HepG2 (cell line): ENCODE data around the gene VPS4A. TPM values are rescaled to one million over a fixed set of nuclear protein-coding genes. Genes with fewer than 3 reads are reported as not detected.

Source experiments
- NCOA2 ChIP-seq: sonication (generic); formaldehyde crosslinking; IDR thresholded peaks from 2 replicates; pipeline ENCODE4 v1.8.0; 2022; ENCODE audit warnings: inconsistent platforms
- NFKB2 ChIP-seq: sonication (generic); formaldehyde crosslinking; IDR thresholded peaks from 2 replicates; pipeline ENCODE4 v1.4.0; 2020; ENCODE audit warnings: missing genetic modification reagents, borderline replicate concordance
- REXO4 ChIP-seq: sonication (generic); formaldehyde crosslinking; IDR thresholded peaks from 2 replicates; pipeline ENCODE4 v1.8.0; 2022; ENCODE audit warnings: missing genetic modification reagents, mild to moderate bottlenecking, borderline replicate concordance
- SALL2 ChIP-seq: sonication (generic); formaldehyde crosslinking; IDR thresholded peaks from 2 replicates; pipeline ENCODE4 v1.8.1; 2023; ENCODE audit warnings: mild to moderate bottlenecking, missing genetic modification reagents, inconsistent platforms
- SMAD1 ChIP-seq: sonication (generic); formaldehyde crosslinking; IDR thresholded peaks from 2 replicates; pipeline ENCODE4 v1.4.0; 2020; ENCODE audit warnings: missing genetic modification reagents, low read depth, mild to moderate bottlenecking, borderline replicate concordance
- TBP ChIP-seq: sonication (generic); formaldehyde crosslinking; IDR thresholded peaks from 2 replicates; pipeline ENCODE4 v1.5.0; 2020; ENCODE audit warnings: missing genetic modification reagents
- ZIK1 ChIP-seq: sonication (generic); formaldehyde crosslinking; IDR thresholded peaks from 2 replicates; pipeline ENCODE4 v1.5.0; 2020; ENCODE audit warnings: mild to moderate bottlenecking, low read depth, missing genetic modification reagents, borderline replicate concordance
- ZNF264 ChIP-seq: sonication (generic); formaldehyde crosslinking; IDR thresholded peaks from 2 replicates; pipeline ENCODE4 v1.4.0; 2020; ENCODE audit warnings: missing genetic modification reagents
- ZNF407 ChIP-seq: sonication (generic); formaldehyde crosslinking; IDR thresholded peaks from one replicate; pipeline ENCODE4 v1.5.1; 2020; ENCODE audit warnings: mild to moderate bottlenecking, missing genetic modification reagents; ENCODE audit errors: not compliant biosample characterization
- ZNF556 ChIP-seq: sonication (generic); formaldehyde crosslinking; IDR thresholded peaks from 2 replicates; pipeline ENCODE4 v1.4.0; 2020; ENCODE audit warnings: mild to moderate bottlenecking, missing genetic modification reagents, borderline replicate concordance
- ZNF609 ChIP-seq: sonication (generic); formaldehyde crosslinking; IDR thresholded peaks from 2 replicates; pipeline ENCODE4 v1.4.0; 2020; ENCODE audit warnings: mild to moderate bottlenecking, missing genetic modification reagents, borderline replicate concordance
- ZNF652 ChIP-seq: IDR thresholded peaks from 2 replicates; pipeline ENCODE4 v1.6.1; 2016; ENCODE audit warnings: low read depth, borderline replicate concordance
- ZNF777 ChIP-seq: sonication (generic); formaldehyde crosslinking; IDR thresholded peaks from 2 replicates; pipeline ENCODE4 v1.4.0; 2020; ENCODE audit warnings: missing genetic modification reagents
- ZNF879 ChIP-seq: sonication (generic); formaldehyde crosslinking; IDR thresholded peaks from 2 replicates; pipeline ENCODE4 v1.8.1; 2023; ENCODE audit warnings: missing genetic modification reagents
- ZSCAN20 ChIP-seq: sonication (generic); formaldehyde crosslinking; IDR thresholded peaks from 2 replicates; pipeline ENCODE4 v1.4.0; 2020; ENCODE audit warnings: missing genetic modification reagents, mild to moderate bottlenecking, borderline replicate concordance
- polyA plus RNA-seq, 8 experiments: library from polyadenylated mRNA; depleted of rRNA in 3 of 8; stranded (reverse) in 7 of 8; unstranded in 1 of 8; fragments of >200 nt; fragmentation: Illumina TruSeq in 4 of 8; extraction: Trizol in 4 of 8; gene quantifications; 2 replicates each; pipeline versions ENCODE4 v1.2.1 to v1.2.3, GENCODE V29; 2011 to 2016; ENCODE audit warnings: low read depth in 4 of 8, missing spikeins in 1 of 8, mixed read lengths in 1 of 8; ENCODE audit not compliant: insufficient read depth in 1 of 8
- total RNA-seq, 5 experiments: library from RNA; depleted of rRNA; stranded (reverse); fragments of >200 nt; fragmentation: Illumina TruSeq; extraction: Trizol; gene quantifications; 2 replicates each; pipeline ENCODE4 v1.2.3, GENCODE V29; 2016; ENCODE audit warnings: low read depth in 1 of 5

The VPS4A gene
- total and polyA plus RNA-seq, 2 of the 13 experiments (the other 11 are each of a cell fraction or from before 2014, with no cell fraction given) = 13.2 to 27.9 TPM

- TF ChIP-seq ZNF407 (CRISPR knock-in tag) (no peak), ZNF264 (CRISPR knock-in tag) (no peak), ZNF777 (no peak), ZNF556 (CRISPR knock-in tag) (no peak), NFKB2 (CRISPR knock-in tag) (no peak), REXO4 (CRISPR knock-in tag) (no peak), ZNF609 (CRISPR knock-in tag) (no peak; the same call in 1 of the 2 replicates), ZNF652 (CRISPR knock-in tag) (no peak), ZIK1 (CRISPR knock-in tag) (no peak), ZNF879 (CRISPR knock-in tag) (peak; percentile 4; the same call in 1 of the 2 replicates), NCOA2 (CRISPR knock-in tag) (no peak), SMAD1 (CRISPR knock-in tag) (no peak), SALL2 (CRISPR knock-in tag) (no peak), ZSCAN20 (CRISPR knock-in tag) (no peak; the same call in 1 of the 2 replicates), TBP (CRISPR knock-in tag) (no peak)
These were observed 27.6 kb downstream of the VPS4A start (continued) for GRCh38 chr16:69338557-69339288.
